SK-N-SH treated with all-trans-retinoic acid at 6 μM for 48 hours (cell line): ENCODE measurements around the gene FYN.
"Not testable (repeated sequence)": the region's sequence is repeated elsewhere in the genome, so short reads cannot be mapped to it uniquely, and the experiment has no call there.

Source experiments
- ATAC-seq: fragments of 200-7000 bp; cut with Tn5 transposase; 3 replicates; pipeline ENCODE4 v1.9.1; 2020; ENCODE audit warnings: mild to moderate bottlenecking, moderate library complexity
- ARNTL ChIP-seq: fragments of 450-650 bp; formaldehyde crosslinking; IDR thresholded peaks from 2 replicates; pipeline ENCODE4 v1.5.0; 2020; ENCODE audit warnings: low read depth, mild to moderate bottlenecking, moderate library complexity, borderline replicate concordance
- BACH2 ChIP-seq: fragments of 250-450 bp; sonication (Bioruptor Pico); IDR thresholded peaks from 2 replicates; pipeline ENCODE4 v1.9.0; 2021; ENCODE audit warnings: mild to moderate bottlenecking, borderline replicate concordance
- ESRRG ChIP-seq: fragments of 250-450 bp; sonication (Bioruptor Pico); IDR thresholded peaks from 2 replicates; pipeline ENCODE4 v1.6.1; 2021; ENCODE audit warnings: mild to moderate bottlenecking
- GLIS3 ChIP-seq: fragments of 250-450 bp; sonication (Bioruptor Pico); IDR thresholded peaks from 2 replicates; pipeline ENCODE4 v1.5.0; 2020; ENCODE audit warnings: mild to moderate bottlenecking, moderate library complexity
- ISL1 ChIP-seq: fragments of 250-450 bp; sonication (Bioruptor Pico); IDR thresholded peaks from 2 replicates; pipeline ENCODE4 v2.1.2; 2022; ENCODE audit warnings: mild to moderate bottlenecking, moderate library complexity
- OSR1 ChIP-seq: fragments of 250-450 bp; sonication (Bioruptor Pico); IDR thresholded peaks from 2 replicates; pipeline ENCODE4 v1.8.0; 2022; ENCODE audit warnings: moderate library complexity, mild to moderate bottlenecking, inconsistent platforms
- RARB ChIP-seq: fragments of 250-450 bp; sonication (Bioruptor Pico); IDR thresholded peaks from 2 replicates; pipeline ENCODE4 v1.8.0; 2021; ENCODE audit warnings: mild to moderate bottlenecking, moderate library complexity
- SNAI2 ChIP-seq: fragments of 250-450 bp; sonication (Bioruptor Pico); IDR thresholded peaks from 2 replicates; pipeline ENCODE4 v1.5.0; 2020; ENCODE audit warnings: mild to moderate bottlenecking, moderate library complexity
- TCF4 ChIP-seq: fragments of 250-450 bp; sonication (Bioruptor Pico); IDR thresholded peaks from 2 replicates; pipeline ENCODE4 v1.8.0; 2021; ENCODE audit warnings: mild to moderate bottlenecking, moderate library complexity, borderline replicate concordance
- TOX ChIP-seq: fragments of 250-450 bp; sonication (Bioruptor Pico); IDR thresholded peaks from 2 replicates; pipeline ENCODE4 v1.8.0; 2021; ENCODE audit warnings: mild to moderate bottlenecking, moderate library complexity, borderline replicate concordance
- ZC3H10 ChIP-seq: fragments of 250-450 bp; sonication (Bioruptor Pico); IDR thresholded peaks from 2 replicates; pipeline ENCODE4 v1.5.1; 2021; ENCODE audit warnings: mild to moderate bottlenecking, moderate library complexity
- ZNF565 ChIP-seq: fragments of 450-650 bp; formaldehyde crosslinking; conservative IDR thresholded peaks from 2 replicates; pipeline ENCODE4 v1.5.0; 2020; ENCODE audit warnings: low read depth, mild to moderate bottlenecking, moderate library complexity
- ZNF70 ChIP-seq: fragments of 450-650 bp; formaldehyde crosslinking; IDR thresholded peaks from 2 replicates; pipeline ENCODE4 v1.5.0; 2020; ENCODE audit warnings: mild to moderate bottlenecking, moderate library complexity
- ZNF8 ChIP-seq: fragments of 450-650 bp; formaldehyde crosslinking; IDR thresholded peaks from 2 replicates; pipeline ENCODE4 v1.5.0; 2020; ENCODE audit warnings: mild to moderate bottlenecking, moderate library complexity
- TF ChIP-seq, protein P1 (sequence below): fragments of 250-450 bp; sonication (Bioruptor Pico); IDR thresholded peaks from 2 replicates; pipeline ENCODE4 v1.5.1; 2020; ENCODE audit warnings: low read depth, mild to moderate bottlenecking, moderate library complexity
- TF ChIP-seq, protein P2 (sequence below): fragments of 250-450 bp; sonication (Bioruptor Pico); IDR thresholded peaks from 2 replicates; pipeline ENCODE4 v1.8.0; 2021; ENCODE audit warnings: low read depth, mild to moderate bottlenecking, moderate library complexity, borderline replicate concordance
- TF ChIP-seq, protein P3 (sequence below): fragments of 250-450 bp; sonication (Bioruptor Pico); IDR thresholded peaks from 2 replicates; pipeline ENCODE4 v1.5.0; 2020; ENCODE audit warnings: mild to moderate bottlenecking, moderate library complexity
- TF ChIP-seq, protein P4 (sequence below): fragments of 250-450 bp; sonication (Bioruptor Pico); IDR thresholded peaks from 2 replicates; pipeline ENCODE4 v1.5.1; 2021; ENCODE audit warnings: mild to moderate bottlenecking, moderate library complexity
- TF ChIP-seq, protein P5 (sequence below): fragments of 250-450 bp; sonication (Bioruptor Pico); IDR thresholded peaks from 2 replicates; pipeline ENCODE4 v1.8.0; 2020; ENCODE audit warnings: mild to moderate bottlenecking, moderate library complexity, borderline replicate concordance

FYN gene

DNA sequence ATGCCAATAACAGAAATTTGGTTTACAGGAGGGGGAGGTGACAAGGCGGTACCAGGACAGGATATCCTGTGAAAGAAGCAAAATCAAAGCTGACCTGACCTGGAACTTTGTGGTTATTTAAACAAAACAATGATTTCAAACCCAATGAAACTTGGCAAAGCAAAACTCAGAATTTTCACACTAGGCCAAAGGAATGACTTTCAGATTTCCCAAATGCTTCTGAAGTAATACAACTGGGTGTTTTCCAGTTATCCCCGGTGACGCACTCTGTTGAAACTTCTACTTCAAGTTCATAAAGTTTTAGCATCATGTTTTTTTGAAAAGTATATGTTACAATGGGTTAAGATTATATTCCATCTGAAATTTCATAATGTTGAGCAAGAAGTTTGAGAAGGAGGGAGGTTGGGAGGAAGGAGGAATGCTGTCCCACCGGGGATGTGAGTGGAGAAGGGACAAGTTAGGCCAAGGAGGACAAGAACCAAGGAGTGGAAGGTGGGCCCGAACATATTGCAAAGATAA is 189.4 kb downstream of the FYN start (continued):
- TF ChIP-seq ZNF565 (no peak), BACH2 (CRISPR knock-in tag) (no peak)

DNA sequence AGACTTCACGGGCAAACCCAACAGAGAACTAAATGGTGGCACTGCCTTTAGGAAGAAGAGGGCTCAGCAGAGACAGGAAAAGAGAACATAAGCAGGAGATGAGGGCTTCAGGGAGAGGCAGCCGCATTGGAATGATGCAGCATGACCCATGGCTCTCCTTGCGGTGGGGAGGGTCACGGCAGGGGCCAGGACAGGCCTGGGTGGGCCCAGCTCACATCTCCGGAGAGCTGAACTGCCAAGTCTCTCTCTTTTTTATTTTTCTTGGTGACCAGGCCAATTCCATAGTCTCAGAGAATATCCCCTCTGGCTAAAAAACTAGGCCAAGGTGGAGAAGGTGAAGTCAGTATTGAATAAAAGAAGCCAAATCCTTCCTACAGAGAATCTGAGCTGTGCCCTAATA is 190.1 kb downstream of the FYN start:
- TF ChIP-seq ESRRG (CRISPR knock-in tag) (no peak), ARNTL (CRISPR knock-in tag) (no peak), ISL1 (CRISPR knock-in tag) (no peak), SNAI2 (CRISPR knock-in tag) (no peak)
- ATAC-seq, result no peak

DNA sequence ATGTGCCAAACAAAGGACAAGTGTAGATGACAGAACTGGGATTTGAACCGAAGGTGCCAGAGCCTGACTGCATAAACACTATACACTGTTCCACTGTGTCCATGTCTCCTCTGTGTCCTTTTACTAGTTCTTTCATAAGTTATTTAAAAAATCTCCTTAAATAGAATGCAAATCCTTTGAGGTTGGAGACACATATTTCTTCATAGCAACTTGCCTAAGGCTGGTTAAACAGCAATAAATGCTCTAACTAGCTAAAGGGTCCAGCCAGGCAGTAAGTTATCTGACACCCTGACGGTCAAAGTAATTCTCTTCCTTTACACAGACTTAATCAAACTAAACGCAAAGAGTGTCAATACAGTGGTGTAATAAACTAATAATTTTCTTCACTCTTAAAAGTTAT is 191.4 kb downstream of the FYN start:
- no peak for ATAC-seq
- TF ChIP-seq GLIS3 (CRISPR knock-in tag), result no peak

DNA sequence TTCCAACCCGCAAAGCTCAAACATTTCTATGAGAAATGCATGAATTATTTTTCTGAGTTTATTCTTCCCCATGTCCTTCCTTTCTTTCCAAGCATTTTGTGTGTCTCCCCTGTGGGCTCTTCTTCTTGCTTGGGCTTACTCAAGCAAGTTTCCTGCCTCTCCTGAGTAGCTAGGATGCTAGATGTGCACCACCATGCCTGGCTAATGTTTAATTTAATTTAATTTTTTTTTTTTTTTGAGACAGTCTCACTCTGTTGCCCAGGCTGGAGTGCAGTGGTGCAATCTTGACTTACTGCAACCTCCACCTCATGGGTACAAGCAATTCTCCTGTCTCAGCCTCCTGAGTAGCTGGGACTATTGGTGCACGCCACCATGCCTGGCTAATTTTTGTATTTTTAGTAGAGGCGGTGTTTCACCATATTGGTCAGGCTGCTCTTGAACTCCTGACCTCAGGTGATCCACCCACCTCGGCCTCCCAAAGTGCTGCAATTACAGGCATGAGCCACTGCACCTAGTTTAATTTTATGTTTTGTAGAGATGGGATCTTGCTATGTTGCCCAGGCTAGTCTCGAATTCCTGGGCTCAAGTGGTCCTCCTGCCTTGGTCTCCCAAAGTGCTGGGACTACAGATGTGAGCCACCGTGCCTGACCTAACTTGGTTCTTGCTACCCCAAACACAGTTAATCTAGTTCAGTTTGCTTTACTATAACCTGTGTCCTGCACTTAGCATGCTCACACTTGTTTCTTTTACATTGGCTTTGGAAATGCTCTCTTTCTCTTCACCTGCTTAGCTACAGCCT is 192.2 kb downstream of the FYN start:
- not testable (repeated sequence) for ATAC-seq

DNA sequence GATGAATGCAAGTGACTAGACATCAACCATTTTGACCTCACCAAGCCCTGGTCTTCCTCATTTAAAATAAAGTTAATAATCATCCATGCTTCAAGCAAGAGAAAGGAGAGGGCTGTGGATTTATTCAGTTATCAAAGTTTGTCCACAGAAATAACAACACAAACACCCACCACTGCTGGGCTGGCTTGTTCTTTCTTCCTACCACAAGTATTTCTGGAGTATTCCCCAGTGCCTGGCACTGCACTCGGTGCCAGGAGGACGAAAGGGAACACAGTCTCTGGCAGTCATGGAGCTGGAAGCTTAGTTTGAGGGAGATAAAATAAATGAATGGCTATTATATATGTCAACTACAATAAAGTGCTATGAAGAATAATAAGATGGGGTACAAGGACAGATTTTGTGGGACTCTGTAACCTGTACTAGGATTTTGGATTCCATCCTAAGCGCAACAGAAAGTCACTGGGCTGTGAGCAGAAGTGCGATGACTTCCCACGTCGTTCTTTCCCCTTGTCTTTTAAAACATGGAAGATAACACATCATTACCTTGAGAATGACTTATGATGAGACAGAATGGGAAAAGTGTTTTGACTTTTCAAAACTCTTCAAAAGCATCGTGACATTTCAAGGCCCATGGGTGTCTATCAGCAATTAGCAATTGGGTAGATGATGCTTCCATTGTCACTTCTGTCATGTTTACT is 193.1 kb downstream of the FYN start:
- TF ChIP-seq, protein P1, sequence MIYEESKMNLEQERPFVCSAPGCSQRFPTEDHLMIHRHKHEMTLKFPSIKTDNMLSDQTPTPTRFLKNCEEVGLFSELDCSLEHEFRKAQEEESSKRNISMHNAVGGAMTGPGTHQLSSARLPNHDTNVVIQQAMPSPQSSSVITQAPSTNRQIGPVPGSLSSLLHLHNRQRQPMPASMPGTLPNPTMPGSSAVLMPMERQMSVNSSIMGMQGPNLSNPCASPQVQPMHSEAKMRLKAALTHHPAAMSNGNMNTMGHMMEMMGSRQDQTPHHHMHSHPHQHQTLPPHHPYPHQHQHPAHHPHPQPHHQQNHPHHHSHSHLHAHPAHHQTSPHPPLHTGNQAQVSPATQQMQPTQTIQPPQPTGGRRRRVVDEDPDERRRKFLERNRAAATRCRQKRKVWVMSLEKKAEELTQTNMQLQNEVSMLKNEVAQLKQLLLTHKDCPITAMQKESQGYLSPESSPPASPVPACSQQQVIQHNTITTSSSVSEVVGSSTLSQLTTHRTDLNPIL (CRISPR knock-in tag), result no peak
- TF ChIP-seq, protein P2, sequence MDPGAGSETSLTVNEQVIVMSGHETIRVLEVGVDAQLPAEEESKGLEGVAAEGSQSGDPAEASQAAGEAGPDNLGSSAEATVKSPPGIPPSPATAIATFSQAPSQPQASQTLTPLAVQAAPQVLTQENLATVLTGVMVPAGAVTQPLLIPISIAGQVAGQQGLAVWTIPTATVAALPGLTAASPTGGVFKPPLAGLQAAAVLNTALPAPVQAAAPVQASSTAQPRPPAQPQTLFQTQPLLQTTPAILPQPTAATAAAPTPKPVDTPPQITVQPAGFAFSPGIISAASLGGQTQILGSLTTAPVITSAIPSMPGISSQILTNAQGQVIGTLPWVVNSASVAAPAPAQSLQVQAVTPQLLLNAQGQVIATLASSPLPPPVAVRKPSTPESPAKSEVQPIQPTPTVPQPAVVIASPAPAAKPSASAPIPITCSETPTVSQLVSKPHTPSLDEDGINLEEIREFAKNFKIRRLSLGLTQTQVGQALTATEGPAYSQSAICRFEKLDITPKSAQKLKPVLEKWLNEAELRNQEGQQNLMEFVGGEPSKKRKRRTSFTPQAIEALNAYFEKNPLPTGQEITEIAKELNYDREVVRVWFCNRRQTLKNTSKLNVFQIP, result no peak
- TF ChIP-seq ZC3H10 (CRISPR knock-in tag) (no peak), ZNF565 (no peak), ZNF8 (no peak), OSR1 (CRISPR knock-in tag) (no peak), ARNTL (CRISPR knock-in tag) (no peak)
- TF ChIP-seq, protein P3, sequence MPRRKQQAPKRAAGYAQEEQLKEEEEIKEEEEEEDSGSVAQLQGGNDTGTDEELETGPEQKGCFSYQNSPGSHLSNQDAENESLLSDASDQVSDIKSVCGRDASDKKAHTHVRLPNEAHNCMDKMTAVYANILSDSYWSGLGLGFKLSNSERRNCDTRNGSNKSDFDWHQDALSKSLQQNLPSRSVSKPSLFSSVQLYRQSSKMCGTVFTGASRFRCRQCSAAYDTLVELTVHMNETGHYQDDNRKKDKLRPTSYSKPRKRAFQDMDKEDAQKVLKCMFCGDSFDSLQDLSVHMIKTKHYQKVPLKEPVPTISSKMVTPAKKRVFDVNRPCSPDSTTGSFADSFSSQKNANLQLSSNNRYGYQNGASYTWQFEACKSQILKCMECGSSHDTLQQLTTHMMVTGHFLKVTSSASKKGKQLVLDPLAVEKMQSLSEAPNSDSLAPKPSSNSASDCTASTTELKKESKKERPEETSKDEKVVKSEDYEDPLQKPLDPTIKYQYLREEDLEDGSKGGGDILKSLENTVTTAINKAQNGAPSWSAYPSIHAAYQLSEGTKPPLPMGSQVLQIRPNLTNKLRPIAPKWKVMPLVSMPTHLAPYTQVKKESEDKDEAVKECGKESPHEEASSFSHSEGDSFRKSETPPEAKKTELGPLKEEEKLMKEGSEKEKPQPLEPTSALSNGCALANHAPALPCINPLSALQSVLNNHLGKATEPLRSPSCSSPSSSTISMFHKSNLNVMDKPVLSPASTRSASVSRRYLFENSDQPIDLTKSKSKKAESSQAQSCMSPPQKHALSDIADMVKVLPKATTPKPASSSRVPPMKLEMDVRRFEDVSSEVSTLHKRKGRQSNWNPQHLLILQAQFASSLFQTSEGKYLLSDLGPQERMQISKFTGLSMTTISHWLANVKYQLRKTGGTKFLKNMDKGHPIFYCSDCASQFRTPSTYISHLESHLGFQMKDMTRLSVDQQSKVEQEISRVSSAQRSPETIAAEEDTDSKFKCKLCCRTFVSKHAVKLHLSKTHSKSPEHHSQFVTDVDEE (CRISPR knock-in tag), result no peak
- TF ChIP-seq, protein P4, sequence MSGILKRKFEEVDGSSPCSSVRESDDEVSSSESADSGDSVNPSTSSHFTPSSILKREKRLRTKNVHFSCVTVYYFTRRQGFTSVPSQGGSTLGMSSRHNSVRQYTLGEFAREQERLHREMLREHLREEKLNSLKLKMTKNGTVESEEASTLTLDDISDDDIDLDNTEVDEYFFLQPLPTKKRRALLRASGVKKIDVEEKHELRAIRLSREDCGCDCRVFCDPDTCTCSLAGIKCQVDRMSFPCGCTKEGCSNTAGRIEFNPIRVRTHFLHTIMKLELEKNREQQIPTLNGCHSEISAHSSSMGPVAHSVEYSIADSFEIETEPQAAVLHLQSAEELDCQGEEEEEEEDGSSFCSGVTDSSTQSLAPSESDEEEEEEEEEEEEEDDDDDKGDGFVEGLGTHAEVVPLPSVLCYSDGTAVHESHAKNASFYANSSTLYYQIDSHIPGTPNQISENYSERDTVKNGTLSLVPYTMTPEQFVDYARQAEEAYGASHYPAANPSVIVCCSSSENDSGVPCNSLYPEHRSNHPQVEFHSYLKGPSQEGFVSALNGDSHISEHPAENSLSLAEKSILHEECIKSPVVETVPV (CRISPR knock-in tag), result no peak
- TF ChIP-seq, all 23 proteins: peak for 0
- no peak for ATAC-seq

DNA sequence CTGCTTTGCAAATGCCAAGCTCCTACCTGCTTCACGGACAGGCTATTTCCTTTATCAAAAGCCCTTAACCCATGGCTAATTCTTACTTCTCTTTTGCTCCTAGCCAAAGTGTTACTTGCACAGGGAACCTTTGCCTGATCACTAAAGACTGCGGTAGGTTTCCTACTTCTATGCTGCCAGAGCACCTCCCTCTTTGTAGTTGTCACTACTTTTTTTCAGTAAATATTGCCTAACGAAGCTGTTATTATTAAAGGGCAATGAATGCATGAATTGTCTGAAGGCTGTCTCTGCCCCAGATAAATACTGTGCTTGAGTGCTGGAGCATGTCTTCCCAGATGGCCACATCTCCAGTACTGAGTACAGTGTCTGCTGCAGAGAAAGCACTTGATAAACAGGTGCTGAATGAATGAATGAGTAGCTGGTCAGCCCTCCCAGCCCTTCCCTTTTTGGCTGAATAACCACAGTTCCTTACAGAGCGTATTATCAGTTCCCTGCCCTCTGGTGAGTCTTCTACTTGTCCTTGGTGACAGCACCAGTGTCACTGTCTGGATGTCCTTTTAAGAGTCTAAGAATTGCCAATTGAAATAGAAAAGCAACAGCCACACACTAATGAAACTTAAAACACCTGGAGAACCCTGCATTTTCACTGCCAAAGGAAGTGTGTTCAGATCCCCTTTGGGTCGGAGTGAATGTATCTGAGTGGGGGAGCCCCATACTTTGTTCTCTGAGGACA is 194.0 kb downstream of the FYN start:
- no peak for ATAC-seq
- TF ChIP-seq ISL1 (CRISPR knock-in tag) (no peak), RARB (CRISPR knock-in tag) (no peak), TCF4 (no peak), ESRRG (CRISPR knock-in tag) (no peak), ZNF70 (CRISPR knock-in tag) (no peak), ZNF8 (no peak), TOX (CRISPR knock-in tag) (no peak), ZC3H10 (CRISPR knock-in tag) (no peak), BACH2 (CRISPR knock-in tag) (no peak)
- TF ChIP-seq, protein P5, sequence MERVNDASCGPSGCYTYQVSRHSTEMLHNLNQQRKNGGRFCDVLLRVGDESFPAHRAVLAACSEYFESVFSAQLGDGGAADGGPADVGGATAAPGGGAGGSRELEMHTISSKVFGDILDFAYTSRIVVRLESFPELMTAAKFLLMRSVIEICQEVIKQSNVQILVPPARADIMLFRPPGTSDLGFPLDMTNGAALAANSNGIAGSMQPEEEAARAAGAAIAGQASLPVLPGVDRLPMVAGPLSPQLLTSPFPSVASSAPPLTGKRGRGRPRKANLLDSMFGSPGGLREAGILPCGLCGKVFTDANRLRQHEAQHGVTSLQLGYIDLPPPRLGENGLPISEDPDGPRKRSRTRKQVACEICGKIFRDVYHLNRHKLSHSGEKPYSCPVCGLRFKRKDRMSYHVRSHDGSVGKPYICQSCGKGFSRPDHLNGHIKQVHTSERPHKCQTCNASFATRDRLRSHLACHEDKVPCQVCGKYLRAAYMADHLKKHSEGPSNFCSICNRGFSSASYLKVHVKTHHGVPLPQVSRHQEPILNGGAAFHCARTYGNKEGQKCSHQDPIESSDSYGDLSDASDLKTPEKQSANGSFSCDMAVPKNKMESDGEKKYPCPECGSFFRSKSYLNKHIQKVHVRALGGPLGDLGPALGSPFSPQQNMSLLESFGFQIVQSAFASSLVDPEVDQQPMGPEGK (CRISPR knock-in tag), result no peak
- TF ChIP-seq, protein P2, result no peak
